Measurements from ENCODE around the gene ATP2A3. TPM values are rescaled to one million over a fixed set of nuclear protein-coding genes. Genes with fewer than 3 reads are reported as not detected.

The ATP2A3 gene
- total RNA-seq, 2 donors from 2014 or later, result 125 to 234 TPM

DNA sequence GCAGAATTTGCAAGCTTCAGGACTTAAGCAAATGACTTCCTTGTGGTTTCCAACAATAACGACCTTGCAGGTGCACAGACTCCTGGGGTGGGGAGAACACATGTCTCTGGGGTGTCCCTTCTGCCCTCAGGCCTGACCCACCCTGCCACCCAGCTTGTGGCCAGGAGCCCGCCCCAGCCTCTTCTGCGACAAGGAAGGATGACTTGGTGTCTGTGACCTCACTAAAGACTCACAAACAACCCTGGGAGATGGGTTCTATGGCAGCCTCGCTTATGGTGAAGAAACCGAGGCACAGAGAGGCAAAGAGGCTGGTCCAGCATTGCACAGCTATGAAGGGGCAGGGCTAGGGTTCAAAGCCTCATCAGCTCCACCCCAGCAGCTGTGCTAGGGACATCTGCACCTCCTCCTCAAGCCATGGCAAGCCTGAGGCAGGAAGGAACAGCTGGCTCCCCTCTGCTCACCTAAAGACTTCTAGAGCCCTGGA, 2.6 kb downstream of the ATP2A3 start:
- H3K36me3 Mint-ChIP-seq, result no peaks in the 10 kb centered on the region
- peak overlapping the region; percentile 76 to 92 for H3K27ac Mint-ChIP-seq
- H3K9me3 Mint-ChIP-seq, result no peaks in the 10 kb centered on the region
- ATAC-seq, result no peak
- H3K27me3 Mint-ChIP-seq, result no peaks in the 10 kb centered on the region
- peak overlapping the region; percentile 86 for H3K4me3 Mint-ChIP-seq
- no peak for DNase-seq (ENCODE audit: low spot score)
- peaks cover 54 to 57% of the 10 kb centered on the region in 2 donors for H3K4me1 Mint-ChIP-seq (ENCODE audit: low read depth in 2 of 2)

DNA sequence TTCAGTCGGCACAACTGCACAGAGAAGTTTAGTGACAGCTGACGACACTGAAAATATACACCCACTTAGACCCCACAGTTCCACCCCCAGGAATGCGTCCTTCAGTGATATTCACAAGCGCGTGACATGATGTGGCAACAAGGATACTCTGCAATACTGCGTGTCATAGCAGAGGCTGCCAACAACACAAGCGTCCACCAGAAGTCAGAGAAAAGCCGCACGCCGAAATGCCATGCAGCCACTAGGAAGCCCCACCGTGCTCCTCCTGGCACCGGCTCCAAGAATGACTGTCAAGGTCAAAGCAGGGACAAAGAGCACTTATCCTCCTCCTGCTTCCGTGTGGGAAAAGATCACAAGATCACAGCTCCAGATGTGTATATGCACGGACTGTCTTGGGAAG, 3.5 kb downstream of the ATP2A3 start:
- Mint-ChIP-seq H3K27ac (peak overlapping the region; percentile 69 to 72), H3K4me3 (peak overlapping the region; percentile 61), H3K9me3 (no peaks in the 10 kb centered on the region), H3K4me1 (ENCODE audit: low read depth in 2 of 2) (peaks cover 58 to 59% of the 10 kb centered on the region in 2 donors), H3K27me3 (no peaks in the 10 kb centered on the region), H3K36me3 (no peaks in the 10 kb centered on the region)
- ATAC-seq, result no peak
- DNase-seq (ENCODE audit: low spot score), result no peak

DNA sequence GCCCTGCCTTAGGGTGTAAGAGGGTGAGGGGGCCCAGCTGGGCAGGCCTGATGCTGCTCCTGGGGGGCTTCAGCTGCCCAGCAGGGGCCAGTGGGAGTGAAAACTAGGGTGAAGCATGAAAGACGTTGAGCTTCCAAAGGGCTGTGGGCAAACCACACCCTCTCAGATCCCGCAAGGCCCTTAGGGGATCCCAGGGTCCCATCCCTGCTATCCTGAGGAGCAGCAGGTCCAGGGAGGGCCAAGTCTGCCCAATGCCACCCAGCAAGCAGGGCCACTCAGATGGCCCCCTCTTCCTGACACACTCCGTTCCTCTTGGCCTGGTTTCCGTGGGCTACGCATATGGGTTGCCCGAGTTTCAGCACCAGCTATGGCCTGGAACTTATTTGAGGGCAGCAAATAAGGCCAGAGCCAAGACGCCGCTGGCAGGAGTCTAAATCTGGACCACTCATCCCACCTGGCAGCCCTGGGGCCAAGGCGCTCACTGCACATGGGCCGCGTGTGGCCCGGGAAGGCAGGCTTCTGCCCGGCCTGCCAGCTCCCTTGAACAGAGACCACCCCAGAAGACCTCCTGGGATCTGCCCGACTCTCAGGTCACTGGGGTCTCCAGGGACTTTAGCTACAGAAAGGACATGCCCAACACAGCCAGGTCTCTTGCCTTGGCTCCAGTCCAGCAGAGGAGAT, 4.2 kb downstream of the ATP2A3 start:
- DNase-seq (ENCODE audit: low spot score), result no peak
- no peaks in the 10 kb centered on the region for H3K9me3 Mint-ChIP-seq
- no peaks in the 10 kb centered on the region for H3K27me3 Mint-ChIP-seq
- no peaks in the 10 kb centered on the region for H3K36me3 Mint-ChIP-seq
- no peak for ATAC-seq
- H3K27ac Mint-ChIP-seq, result peak overlapping the region; percentile 69 to 80
- peaks cover 53% of the 10 kb centered on the region in 2 donors for H3K4me1 Mint-ChIP-seq (ENCODE audit: low read depth in 2 of 2)
- peak overlapping the region; percentile 61 for H3K4me3 Mint-ChIP-seq

DNA sequence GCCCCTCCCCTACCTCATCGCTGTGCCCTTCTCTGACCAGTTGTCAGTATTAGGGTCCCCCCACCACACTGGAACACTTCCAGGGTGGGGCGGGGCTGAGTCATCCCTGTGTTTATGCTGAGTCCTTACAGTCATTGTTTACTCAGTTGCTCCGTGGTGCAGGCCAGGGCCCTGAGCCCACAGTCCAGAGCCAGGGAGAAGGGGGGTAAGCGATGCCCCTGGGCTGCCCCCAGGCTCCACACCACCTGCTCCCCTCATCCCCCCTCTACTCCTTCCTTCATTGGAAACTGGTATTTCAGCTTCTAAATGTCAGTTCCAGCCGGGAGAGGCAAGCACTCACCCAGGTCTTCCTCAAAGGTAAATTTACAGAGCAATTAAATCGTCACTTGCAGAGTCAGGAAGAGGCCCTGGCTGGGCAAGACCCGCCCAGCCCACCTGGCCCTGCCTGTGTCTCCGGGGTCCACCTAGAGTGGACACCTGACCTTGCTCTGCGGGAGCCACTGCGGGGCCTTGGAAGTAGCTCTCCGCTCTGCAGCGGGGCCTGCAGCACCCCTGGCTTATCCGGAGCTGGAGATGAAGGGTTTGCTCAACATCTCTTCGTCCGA, 4.8 kb downstream of the ATP2A3 start:
- peaks cover 52 to 53% of the 10 kb centered on the region in 2 donors for H3K4me1 Mint-ChIP-seq (ENCODE audit: low read depth in 2 of 2)

DNA sequence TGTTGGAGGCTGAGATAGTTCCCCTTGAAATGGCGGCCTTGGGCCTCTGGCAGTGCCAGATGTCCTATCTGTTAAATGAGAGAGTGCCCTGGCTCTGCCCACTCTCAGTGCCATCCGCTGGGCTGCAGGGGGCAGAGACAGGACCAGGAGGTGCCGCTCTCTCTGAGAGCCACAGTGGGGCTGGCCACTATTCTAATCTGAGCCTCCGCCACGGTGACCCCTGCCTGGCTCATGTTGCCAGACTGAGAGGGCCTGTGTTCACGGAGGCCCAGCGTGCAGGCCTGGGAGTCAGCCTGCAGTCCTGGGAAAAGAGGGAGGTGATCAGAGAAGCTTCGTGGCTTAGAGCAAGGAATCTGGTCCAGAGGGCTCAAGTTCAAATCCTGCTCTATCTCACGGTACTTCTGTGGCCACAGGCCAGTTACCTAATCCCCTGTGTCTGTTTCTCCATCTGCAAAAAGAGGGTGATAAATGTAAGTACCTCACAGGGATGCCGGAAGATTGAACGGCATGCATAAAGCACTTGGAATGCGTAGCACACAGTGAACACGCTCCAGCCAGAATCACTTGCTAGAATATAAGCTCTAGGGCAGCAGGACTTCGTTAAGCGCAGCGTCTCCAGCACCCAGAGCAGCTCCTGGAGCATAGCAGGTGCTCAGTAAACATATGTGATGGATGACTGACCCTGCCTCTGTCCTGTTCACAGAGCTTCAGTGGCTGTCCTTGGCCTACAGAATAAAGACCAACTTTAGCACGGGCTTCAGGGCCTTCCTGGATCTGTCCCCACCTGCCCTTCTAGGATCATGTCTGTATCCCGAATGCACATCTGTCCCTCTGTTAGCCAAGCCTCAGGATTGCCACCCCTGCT, 6.3 kb downstream of the ATP2A3 start:
- H3K9me3 Mint-ChIP-seq, result no peaks in the 10 kb centered on the region
- H3K27me3 Mint-ChIP-seq, result no peaks in the 10 kb centered on the region
- H3K4me1 Mint-ChIP-seq (ENCODE audit: low read depth in 2 of 2), result peaks cover 48% of the 10 kb centered on the region in 2 donors
- no peak overlapping the region for H3K4me3 Mint-ChIP-seq
- no peaks in the 10 kb centered on the region for H3K36me3 Mint-ChIP-seq
- ATAC-seq, result no peak
- peak overlapping the region in 1 of 2 donors; percentile 83 for H3K27ac Mint-ChIP-seq
- no peak for DNase-seq (ENCODE audit: low spot score)

More for the DNA sequence above, 4.8 kb downstream of the ATP2A3 start:
- Mint-ChIP-seq H3K36me3 (no peaks in the 10 kb centered on the region), H3K4me3 (peak overlapping the region; percentile 12), H3K9me3 (no peaks in the 10 kb centered on the region), H3K27ac (peak overlapping the region; percentile 49 to 80), H3K27me3 (no peaks in the 10 kb centered on the region)
- no peak for ATAC-seq
- DNase-seq (ENCODE audit: low spot score), result no peak

DNA sequence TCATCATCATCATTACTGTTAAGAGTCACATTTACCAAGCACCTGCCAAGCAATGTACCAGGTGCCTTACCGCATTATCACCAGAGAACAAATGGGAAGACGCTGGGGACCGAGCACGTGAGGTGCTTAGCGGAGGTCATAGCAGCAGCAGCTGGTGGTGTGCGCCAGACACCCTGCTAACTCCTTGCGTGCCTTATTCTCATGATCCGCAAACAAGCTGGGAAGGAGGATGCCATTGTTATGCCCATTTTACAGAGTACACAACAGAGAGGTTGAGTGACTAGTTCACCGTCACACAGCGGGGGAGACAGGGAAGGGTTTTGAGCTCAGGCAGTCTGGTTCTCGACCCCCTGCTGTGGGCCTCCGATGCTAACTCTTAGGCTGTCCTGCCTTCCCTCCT, 7.3 kb downstream of the ATP2A3 start:
- Mint-ChIP-seq H3K4me1 (ENCODE audit: low read depth in 2 of 2) (peaks cover 39 to 40% of the 10 kb centered on the region in 2 donors), H3K27ac (peak overlapping the region in 1 of 2 donors; percentile 83), H3K36me3 (no peaks in the 10 kb centered on the region), H3K27me3 (no peaks in the 10 kb centered on the region), H3K4me3 (no peak overlapping the region), H3K9me3 (no peaks in the 10 kb centered on the region)
- DNase-seq (ENCODE audit: low spot score) (no peak), ATAC-seq (no peak)

DNA sequence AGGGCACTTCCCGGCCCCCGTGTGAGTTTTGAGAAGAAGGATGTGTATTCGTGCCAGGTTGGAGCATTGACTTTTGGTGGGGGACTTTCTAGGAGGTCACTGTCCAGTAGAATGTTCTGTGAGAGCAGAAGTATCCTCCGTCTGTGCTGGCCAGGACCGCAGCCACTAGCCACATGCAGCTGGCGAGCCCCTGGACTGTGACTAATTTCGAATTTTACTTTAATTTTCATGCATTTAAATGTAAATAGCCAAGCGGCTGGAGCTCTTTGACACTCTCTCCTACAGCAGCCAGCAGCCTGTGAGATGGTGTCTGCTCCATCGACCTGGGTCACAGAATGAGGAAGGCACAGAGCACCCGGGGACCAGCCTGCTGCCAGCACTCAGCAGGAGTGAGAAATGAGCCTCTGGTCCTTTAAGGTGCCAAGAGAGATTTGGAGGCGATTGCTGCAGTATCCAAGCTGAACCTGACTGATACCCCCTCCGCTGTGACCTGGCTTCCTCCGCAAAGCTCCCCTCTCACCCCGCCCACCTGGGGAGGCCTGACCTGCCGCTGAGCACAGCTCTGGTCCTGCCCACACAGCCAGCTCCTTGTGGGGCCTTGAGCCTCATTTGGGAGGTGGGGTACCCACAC, 7.8 kb downstream of the ATP2A3 start:
- ATAC-seq, result no peak
- no peaks in the 10 kb centered on the region for H3K27me3 Mint-ChIP-seq
- no peak for DNase-seq (ENCODE audit: low spot score)
- no peaks in the 10 kb centered on the region for H3K9me3 Mint-ChIP-seq
- no peaks in the 10 kb centered on the region for H3K36me3 Mint-ChIP-seq
- peak overlapping the region in 1 of 2 donors; percentile 83 for H3K27ac Mint-ChIP-seq
- H3K4me3 Mint-ChIP-seq, result no peak overlapping the region
- H3K4me1 Mint-ChIP-seq (ENCODE audit: low read depth in 2 of 2), result peaks cover 34 to 37% of the 10 kb centered on the region in 2 donors

DNA sequence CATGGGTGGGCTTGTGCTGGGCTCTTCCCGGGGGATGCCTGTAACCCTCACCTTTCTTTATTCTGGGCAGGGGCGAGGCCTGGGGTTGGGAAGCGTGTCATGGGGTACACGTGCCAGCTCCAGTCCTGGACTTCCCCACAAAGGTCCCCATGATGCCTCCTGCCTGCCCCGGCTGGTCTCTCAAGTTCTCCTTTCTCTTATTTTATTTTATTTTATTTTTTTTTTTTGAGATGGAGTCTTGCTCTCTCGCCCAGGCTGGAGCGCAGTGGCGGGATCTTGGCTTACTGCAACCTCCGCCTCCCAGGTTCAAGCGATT, 8.6 kb downstream of the ATP2A3 start:
- peaks cover 30 to 32% of the 10 kb centered on the region in 2 donors for H3K4me1 Mint-ChIP-seq (ENCODE audit: low read depth in 2 of 2)
- no peak for ATAC-seq

DNA sequence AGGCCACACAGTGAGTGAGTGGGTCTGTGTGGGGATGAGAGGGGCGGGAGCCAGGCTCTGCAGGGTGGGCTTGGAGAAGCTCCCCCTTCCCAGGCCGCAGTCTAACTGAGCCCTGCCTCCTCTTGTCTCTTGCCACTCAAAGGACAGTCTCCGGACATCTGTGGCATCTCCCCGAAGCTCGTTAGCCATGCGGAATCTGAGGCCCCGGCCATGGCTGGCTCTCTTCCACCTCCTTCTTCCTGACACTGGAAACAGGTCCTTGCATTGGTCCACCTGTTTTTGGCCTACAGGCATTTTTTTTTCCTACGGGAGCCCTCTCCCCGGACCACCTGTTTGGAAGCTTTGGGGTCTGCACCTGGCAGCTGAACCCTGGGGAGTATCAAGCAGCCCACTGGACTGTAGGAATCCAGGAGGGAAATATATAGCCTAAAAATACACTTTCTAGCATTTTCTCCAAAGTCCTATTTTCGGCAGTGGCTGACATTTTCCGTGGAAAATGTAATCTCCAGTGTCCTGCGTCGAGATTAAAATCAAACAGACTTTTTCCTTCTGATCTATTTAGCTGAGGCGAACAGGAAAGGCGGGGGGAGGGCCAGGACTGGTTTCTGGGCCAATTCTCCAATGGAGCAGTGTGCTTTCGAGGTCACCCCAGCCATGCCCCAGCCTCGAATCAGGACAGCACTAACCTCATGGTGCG, 9.1 kb downstream of the ATP2A3 start:
- Mint-ChIP-seq H3K9me3 (no peaks in the 10 kb centered on the region), H3K4me3 (no peak overlapping the region), H3K4me1 (ENCODE audit: low read depth in 2 of 2) (peaks cover 25 to 27% of the 10 kb centered on the region in 2 donors), H3K27ac (peak overlapping the region in 1 of 2 donors; percentile 83), H3K27me3 (no peaks in the 10 kb centered on the region), H3K36me3 (no peaks in the 10 kb centered on the region)
- no peak for DNase-seq (ENCODE audit: low spot score)
- ATAC-seq, result no peak

More for the DNA sequence above, 8.6 kb downstream of the ATP2A3 start:
- DNase-seq (ENCODE audit: low spot score), result no peak
- Mint-ChIP-seq H3K27ac (peak overlapping the region in 1 of 2 donors; percentile 83), H3K27me3 (no peaks in the 10 kb centered on the region), H3K36me3 (no peaks in the 10 kb centered on the region), H3K9me3 (no peaks in the 10 kb centered on the region), H3K4me3 (no peak overlapping the region)

DNA sequence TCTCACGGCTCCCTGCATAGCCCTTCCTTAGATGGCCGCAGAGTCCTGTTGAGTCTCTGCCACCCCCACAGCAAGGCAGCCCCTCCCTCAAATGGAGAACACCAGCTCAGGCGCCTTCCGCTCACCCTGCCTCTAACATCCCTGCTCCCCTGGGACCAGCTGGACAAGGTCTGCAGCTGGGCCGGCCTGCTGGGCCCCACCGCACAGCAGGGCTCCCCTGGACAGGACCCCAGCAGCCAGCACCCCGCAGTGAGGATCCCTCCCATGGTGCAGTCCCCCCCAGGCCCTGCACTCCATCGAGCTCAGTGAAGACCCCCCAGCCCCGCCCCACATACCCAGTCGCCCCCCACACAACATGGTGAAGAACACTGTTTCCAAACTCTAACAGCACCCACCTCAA, 10.2 kb downstream of the ATP2A3 start:
- H3K36me3 Mint-ChIP-seq, result no peaks in the 10 kb centered on the region
- no peaks in the 10 kb centered on the region for H3K9me3 Mint-ChIP-seq
- H3K4me3 Mint-ChIP-seq, result no peak overlapping the region
- DNase-seq (ENCODE audit: low spot score) (no peak), ATAC-seq (peak in 1 of 2 donors; percentile 26)
- no peak overlapping the region for H3K27ac Mint-ChIP-seq
- no peaks in the 10 kb centered on the region for H3K27me3 Mint-ChIP-seq
- peaks cover 16 to 19% of the 10 kb centered on the region in 2 donors for H3K4me1 Mint-ChIP-seq (ENCODE audit: low read depth in 2 of 2)

DNA sequence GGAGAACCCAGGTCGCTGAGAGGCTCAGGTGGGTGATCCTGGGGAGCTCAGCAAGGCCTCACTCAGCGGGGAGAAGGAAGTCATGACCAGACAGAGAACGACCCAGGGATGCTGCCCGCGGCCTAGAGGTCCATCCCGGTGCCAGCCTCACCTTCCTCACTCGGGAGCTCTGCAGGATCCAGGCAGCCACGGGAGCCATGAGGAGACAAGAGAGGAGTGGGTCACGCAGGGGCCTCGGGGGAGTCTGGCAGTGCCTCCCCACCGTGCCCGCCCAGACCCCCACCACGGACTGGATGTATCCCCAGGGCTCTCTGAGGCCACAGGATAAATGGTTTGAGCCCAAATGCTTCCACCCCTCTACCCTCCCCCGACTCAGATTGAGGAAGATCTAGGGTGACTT, 10.7 kb downstream of the ATP2A3 start:
- DNase-seq (ENCODE audit: low spot score) (no peak), ATAC-seq (no peak)
- Mint-ChIP-seq H3K4me1 (ENCODE audit: low read depth in 2 of 2) (peaks cover 14 to 18% of the 10 kb centered on the region in 2 donors), H3K27me3 (no peaks in the 10 kb centered on the region), H3K36me3 (no peaks in the 10 kb centered on the region), H3K27ac (no peak overlapping the region), H3K9me3 (no peaks in the 10 kb centered on the region), H3K4me3 (no peak overlapping the region)

DNA sequence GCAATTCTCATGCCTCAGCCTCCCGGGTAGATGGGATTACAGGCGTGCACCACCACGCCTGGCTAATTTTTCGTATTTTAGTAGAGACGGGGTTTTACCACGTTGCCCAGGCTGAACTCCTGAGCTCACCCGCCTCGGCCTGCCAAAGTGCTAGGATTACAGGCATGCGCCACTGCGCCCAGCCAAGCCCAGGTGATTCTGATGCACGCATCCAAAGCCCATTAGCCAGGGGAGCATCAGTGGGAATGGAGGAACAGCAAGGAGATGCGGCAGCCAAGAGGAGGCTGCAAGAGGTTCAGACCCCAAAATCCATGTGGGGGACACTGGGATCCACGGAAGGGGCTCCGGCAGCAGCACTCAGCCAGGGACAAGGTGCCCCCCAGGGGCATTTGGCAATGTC, 12.1 kb downstream of the ATP2A3 start:
- peaks cover 8 to 12% of the 10 kb centered on the region in 2 donors for H3K4me1 Mint-ChIP-seq (ENCODE audit: low read depth in 2 of 2)
- no peak for ATAC-seq
- no peak overlapping the region for H3K4me3 Mint-ChIP-seq
- H3K27me3 Mint-ChIP-seq, result no peaks in the 10 kb centered on the region
- DNase-seq (ENCODE audit: low spot score), result no peak
- H3K27ac Mint-ChIP-seq, result no peak overlapping the region
- H3K36me3 Mint-ChIP-seq, result no peaks in the 10 kb centered on the region
- no peaks in the 10 kb centered on the region for H3K9me3 Mint-ChIP-seq

DNA sequence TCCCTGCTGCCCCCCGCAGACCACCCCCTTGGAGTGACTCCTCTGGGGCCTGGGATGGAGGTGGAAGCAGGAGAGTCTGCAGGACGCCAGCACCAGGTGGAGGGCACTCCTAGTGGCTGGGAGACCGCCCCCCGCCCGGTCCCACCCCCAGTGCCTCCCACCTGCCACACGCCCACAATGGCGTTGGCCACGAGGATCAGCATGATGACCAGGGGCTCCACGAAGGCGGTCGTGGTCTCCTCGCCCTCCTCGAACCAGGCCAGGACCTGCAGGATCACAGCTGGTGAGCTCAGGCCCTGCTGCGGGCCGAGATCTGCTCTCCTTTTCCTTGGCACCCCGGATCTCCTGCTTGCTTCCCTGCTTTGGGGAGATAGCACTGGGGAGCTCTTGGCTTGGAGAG, 12.8 kb downstream of the ATP2A3 start:
- DNase-seq (ENCODE audit: low spot score), result no peak
- Mint-ChIP-seq H3K27me3 (no peaks in the 10 kb centered on the region), H3K4me1 (ENCODE audit: low read depth in 2 of 2) (peaks cover under 1 to 6% of the 10 kb centered on the region in 2 donors), H3K9me3 (no peaks in the 10 kb centered on the region), H3K27ac (no peak overlapping the region), H3K36me3 (no peaks in the 10 kb centered on the region), H3K4me3 (no peak overlapping the region)
- no peak for ATAC-seq
